Activated CD8-positive, alpha-beta memory T cell treated with anti-CD3 and anti-CD28 coated beads, Interleukin-2, amount 10 ng/mL, durations not matched to agents 7 days and 5 days (primary cell): ENCODE results near the gene BSG. TPM values are rescaled to one million over a fixed set of nuclear protein-coding genes. Genes with fewer than 3 reads are reported as not detected.
"Not testable (repeated sequence)": the region's sequence is repeated elsewhere in the genome, so short reads cannot be mapped to it uniquely, and the experiment has no call there.

Experiments used
- ATAC-seq: fragments of 150-1000 bp; cut with Tn5 transposase; one replicate; pipeline ENCODE4 v1.10.0; 2021; ENCODE audit warnings: moderate library complexity
- CTCF ChIA-PET: fragments of 350-600 bp; sonication (Branson Sonifier 250); formaldehyde crosslinking; loops from one replicate; lab custom pipeline; 2021; ENCODE audit warnings: antibody characterized with exemption; lab: Charles Lee
- DNase-seq: peaks from one replicate; pipeline ENCODE4 v3.0.0-alpha.2; 2020
- H3K27ac Mint-ChIP-seq: one replicate; pipeline ENCODE4 v1.8.0; 2021; ENCODE audit warnings: mild to moderate bottlenecking, mixed read lengths
- H3K27me3 Mint-ChIP-seq: one replicate; pipeline ENCODE4 v1.8.0; 2021; ENCODE audit warnings: mixed read lengths
- H3K36me3 Mint-ChIP-seq: one replicate; pipeline ENCODE4 v1.8.0; 2021; ENCODE audit warnings: mild to moderate bottlenecking, mixed read lengths
- H3K4me1 Mint-ChIP-seq: one replicate; pipeline ENCODE4 v1.8.0; 2021; ENCODE audit warnings: mixed read lengths
- H3K4me3 Mint-ChIP-seq: one replicate; pipeline ENCODE4 v1.8.0; 2021; ENCODE audit warnings: mild to moderate bottlenecking, moderate library complexity, mixed read lengths
- H3K9me3 Mint-ChIP-seq: one replicate; pipeline ENCODE4 v1.8.0; 2022; ENCODE audit warnings: low read depth, mixed read lengths
- total RNA-seq, 2 experiments: library from RNA; stranded (reverse); gene quantifications; one replicate each; pipeline ENCODE4 v1.2.3, GENCODE V29; 2021

The BSG gene
- total RNA-seq, 2 experiments from 2014 or later, result 206 to 225 TPM

GRCh38 chr19:621819-622218 is 49.4 kb downstream of the BSG start:
- CTCF ChIA-PET, result no interaction called here
- peaks cover 12% of the 10 kb centered on the region for H3K36me3 Mint-ChIP-seq
- ATAC-seq, result no peak
- H3K4me3 Mint-ChIP-seq, result no peak overlapping the region
- no peak for DNase-seq
- no peak overlapping the region for H3K27ac Mint-ChIP-seq
- H3K4me1 Mint-ChIP-seq, result no peaks in the 10 kb centered on the region
- no peaks in the 10 kb centered on the region for H3K9me3 Mint-ChIP-seq
- H3K27me3 Mint-ChIP-seq, result no peaks in the 10 kb centered on the region

- CTCF ChIA-PET, result no interaction called here
- Mint-ChIP-seq H3K27ac (no peak overlapping the region), H3K4me1 (no peaks in the 10 kb centered on the region), H3K9me3 (no peaks in the 10 kb centered on the region), H3K4me3 (no peak overlapping the region), H3K36me3 (peaks cover 13% of the 10 kb centered on the region), H3K27me3 (no peaks in the 10 kb centered on the region)
- DNase-seq, result no peak
- ATAC-seq, result no peak
Measured at GRCh38 chr19:622666-623065, 50.3 kb downstream of the BSG start.

- no peaks in the 10 kb centered on the region for H3K27me3 Mint-ChIP-seq
- H3K27ac Mint-ChIP-seq, result no peak overlapping the region
- H3K4me1 Mint-ChIP-seq, result peaks cover 1% of the 10 kb centered on the region
- H3K36me3 Mint-ChIP-seq, result peaks cover 16% of the 10 kb centered on the region
- ATAC-seq, result no peak
- CTCF ChIA-PET, result interaction anchor here (2.2 kb wide), 1 partner anchor 39 kb away, joined by 10 read pairs; no protein-coding TSS in a partner anchor
- no peak overlapping the region for H3K4me3 Mint-ChIP-seq
- no peak for DNase-seq
- no peaks in the 10 kb centered on the region for H3K9me3 Mint-ChIP-seq
Measured at GRCh38 chr19:623175-623916, 51.0 kb downstream of the BSG start.

GRCh38 chr19:623974-624373 is 51.6 kb downstream of the BSG start:
- no peak overlapping the region for H3K27ac Mint-ChIP-seq
- CTCF ChIA-PET, result interaction anchor here (1.4 to 2.2 kb wide), 2 partner anchors 32 to 40 kb away, joined by 3 to 10 read pairs; no protein-coding TSS in a partner anchor
- peaks cover 2% of the 10 kb centered on the region for H3K4me1 Mint-ChIP-seq
- DNase-seq (no peak), ATAC-seq (no peak)
- H3K9me3 Mint-ChIP-seq, result no peaks in the 10 kb centered on the region
- H3K27me3 Mint-ChIP-seq, result no peaks in the 10 kb centered on the region
- peaks cover 17% of the 10 kb centered on the region for H3K36me3 Mint-ChIP-seq
- no peak overlapping the region for H3K4me3 Mint-ChIP-seq

- no peak overlapping the region for H3K27ac Mint-ChIP-seq
- ATAC-seq, result no peak
- no peak for DNase-seq
- H3K36me3 Mint-ChIP-seq, result peaks cover 18% of the 10 kb centered on the region
- no peak overlapping the region for H3K4me3 Mint-ChIP-seq
- CTCF ChIA-PET, result interaction anchor here (1.4 to 2.2 kb wide), 2 partner anchors 31 to 40 kb away, joined by 3 to 10 read pairs; no protein-coding TSS in a partner anchor
- no peaks in the 10 kb centered on the region for H3K9me3 Mint-ChIP-seq
- no peaks in the 10 kb centered on the region for H3K27me3 Mint-ChIP-seq
- peaks cover 3% of the 10 kb centered on the region for H3K4me1 Mint-ChIP-seq
Measured at GRCh38 chr19:624433-625109, 52.2 kb downstream of the BSG start.

- no peaks in the 10 kb centered on the region for H3K27me3 Mint-ChIP-seq
- CTCF ChIA-PET, result interaction anchor here (1.4 to 2.2 kb wide), 2 partner anchors 31 to 41 kb away, joined by 3 to 10 read pairs; no protein-coding TSS in a partner anchor
- peaks cover 5% of the 10 kb centered on the region for H3K4me1 Mint-ChIP-seq
- DNase-seq (no peak), ATAC-seq (no peak)
- peaks cover 14% of the 10 kb centered on the region for H3K36me3 Mint-ChIP-seq
- no peaks in the 10 kb centered on the region for H3K9me3 Mint-ChIP-seq
- no peak overlapping the region for H3K27ac Mint-ChIP-seq
- H3K4me3 Mint-ChIP-seq, result no peak overlapping the region
Measured at GRCh38 chr19:625257-625656, 52.9 kb downstream of the BSG start.

GRCh38 chr19:626566-626965 is 54.2 kb downstream of the BSG start:
- CTCF ChIA-PET, result interaction anchor here (0.7 to 1.2 kb wide), 2 partner anchors 10 to 42 kb away, joined by 3 read pairs; no protein-coding TSS in a partner anchor
- not testable (repeated sequence) for H3K9me3 Mint-ChIP-seq, H3K4me3 Mint-ChIP-seq, ATAC-seq, H3K27me3 Mint-ChIP-seq, DNase-seq, H3K27ac Mint-ChIP-seq, H3K4me1 Mint-ChIP-seq
- peaks cover 13% of the 10 kb centered on the region for H3K36me3 Mint-ChIP-seq

- Mint-ChIP-seq H3K4me3 (no peak overlapping the region), H3K27me3 (no peaks in the 10 kb centered on the region), H3K4me1 (peaks cover 16% of the 10 kb centered on the region), H3K27ac (no peak overlapping the region), H3K9me3 (no peaks in the 10 kb centered on the region), H3K36me3 (peaks cover 14% of the 10 kb centered on the region)
- DNase-seq (no peak), ATAC-seq (no peak)
- CTCF ChIA-PET, result no interaction called here
Measured at GRCh38 chr19:628168-628567, 55.8 kb downstream of the BSG start.

GRCh38 chr19:629515-629914 is 57.1 kb downstream of the BSG start:
- ATAC-seq, CTCF ChIA-PET, H3K27ac Mint-ChIP-seq, H3K9me3 Mint-ChIP-seq, DNase-seq, H3K27me3 Mint-ChIP-seq, H3K4me3 Mint-ChIP-seq: not testable (repeated sequence)
- peaks cover 14% of the 10 kb centered on the region for H3K36me3 Mint-ChIP-seq
- peaks cover 21% of the 10 kb centered on the region for H3K4me1 Mint-ChIP-seq

GRCh38 chr19:629961-630714 is 57.7 kb downstream of the BSG start:
- DNase-seq (no peak), ATAC-seq (no peak)
- CTCF ChIA-PET, result interaction anchor here (1.2 kb wide), 2 partner anchors 33 to 46 kb away, joined by 3 to 4 read pairs; no protein-coding TSS in a partner anchor
- H3K4me3 Mint-ChIP-seq, result no peak overlapping the region
- peaks cover 14% of the 10 kb centered on the region for H3K36me3 Mint-ChIP-seq
- no peaks in the 10 kb centered on the region for H3K27me3 Mint-ChIP-seq
- no peaks in the 10 kb centered on the region for H3K9me3 Mint-ChIP-seq
- H3K4me1 Mint-ChIP-seq, result peaks cover 21% of the 10 kb centered on the region
- H3K27ac Mint-ChIP-seq, result no peak overlapping the region

GRCh38 chr19:632579-633067 is 60.2 kb downstream of the BSG start:
- peaks cover 21% of the 10 kb centered on the region for H3K4me1 Mint-ChIP-seq
- peaks cover 11% of the 10 kb centered on the region for H3K36me3 Mint-ChIP-seq
- peak overlapping the region; percentile 95 for H3K4me3 Mint-ChIP-seq
- DNase-seq (peak; percentile 69), ATAC-seq (peak; percentile 60)
- CTCF ChIA-PET, result interaction anchor here (1.5 kb wide), 1 partner anchor 48 kb away, joined by 4 read pairs; no protein-coding TSS in a partner anchor
- no peaks in the 10 kb centered on the region for H3K9me3 Mint-ChIP-seq
- no peaks in the 10 kb centered on the region for H3K27me3 Mint-ChIP-seq
- H3K27ac Mint-ChIP-seq, result peak overlapping the region; percentile 88
